Body of pancreas (tissue), 4 donors: ENCODE measurements around the gene MAJIN.

Source experiments
- CTCF ChIP-seq, 7 experiments: fragments of 450-650 bp in 4 of 7; fragments of 200-600 bp in 3 of 7; sonication (generic) in 3 of 7; IDR thresholded peaks; one replicate each; pipeline ENCODE4 v1.5.1; 2016 to 2019; ENCODE audit warnings: antibody characterized with exemption in 7 of 7
- POLR2A ChIP-seq, 3 donors: fragments of 450-650 bp; IDR thresholded peaks; one replicate each; pipeline ENCODE4 v1.6.1; 2016; ENCODE audit warnings: antibody characterized with exemption in 3 of 3, mild to moderate bottlenecking in 2 of 3

DNA sequence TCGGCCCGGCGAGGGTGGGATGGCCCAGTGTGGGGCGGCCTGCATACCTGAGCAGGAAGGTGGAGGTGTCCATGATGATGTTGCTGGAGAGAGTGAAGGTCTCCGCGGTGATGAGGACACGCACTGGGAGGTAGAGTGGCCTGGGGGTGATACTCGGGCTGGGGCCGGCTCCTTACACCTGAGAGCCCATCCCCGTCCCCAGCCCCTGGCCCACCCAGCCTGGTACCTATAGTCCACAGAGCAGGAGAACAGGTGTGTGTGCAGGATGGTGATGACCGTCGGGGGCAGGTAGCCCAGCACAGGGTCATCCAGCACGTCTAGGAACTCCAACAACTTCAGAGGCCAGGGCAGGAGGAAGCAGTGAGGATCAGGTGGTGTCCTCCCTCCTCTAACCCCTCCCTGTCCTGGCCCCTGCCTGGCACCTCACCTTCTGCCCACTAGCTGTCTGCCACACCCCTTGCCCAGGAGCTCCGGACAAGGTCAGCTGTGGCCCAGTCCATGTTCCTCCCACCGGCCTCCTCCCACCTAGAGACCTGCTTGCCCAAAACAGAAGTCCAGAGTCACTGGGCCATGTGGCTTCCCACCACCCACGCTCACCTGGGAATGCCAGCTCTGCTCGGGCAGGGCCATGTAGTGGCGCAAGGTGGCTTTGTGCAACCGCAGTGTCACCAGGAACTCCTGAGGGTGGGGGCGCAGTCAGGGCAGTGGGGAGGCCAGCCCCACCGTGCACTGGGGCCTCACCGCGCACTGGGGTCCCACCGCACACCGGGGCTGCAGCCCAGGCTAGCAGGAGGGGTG lies 66.2 kb downstream of the MAJIN start:
- TF ChIP-seq CTCF (IDR thresholded peaks at IDR 0.05): no peak
- no peak for TF ChIP-seq POLR2A (IDR thresholded peaks at IDR 0.05)
